GM10248 (cell line): ENCODE data around the gene GRAMD1B.
"Not testable (repeated sequence)": the region's sequence is repeated elsewhere in the genome, so short reads cannot be mapped to it uniquely, and the experiment has no call there.

Experiments
- CTCF ChIA-PET: fragments of 300-600 bp; sonication (Branson Sonifier 250); formaldehyde crosslinking; extraction: SDS; loops from one replicate; lab custom pipeline; 2021; ENCODE audit warnings: antibody characterized with exemption; lab: Yijun Ruan, JAX
- POLR2A ChIA-PET: fragments of 350-650 bp; sonication (Branson Sonifier 250); formaldehyde crosslinking; extraction: SDS; loops from one replicate; lab custom pipeline; 2020; ENCODE audit warnings: antibody characterized with exemption; lab: Yijun Ruan, JAX
- DNase-seq: peaks from one replicate; pipeline ENCODE4 v3.0.0; 2012; ENCODE audit errors: extremely low spot score
- TF ChIP-seq, protein P1 (sequence below): IDR thresholded peaks from 2 replicates; pipeline ENCODE4 v1.5.1; 2012; ENCODE audit warnings: mild to moderate bottlenecking, low read depth; ENCODE audit errors: extremely low read depth, missing control alignments, control extremely low read depth

Gene GRAMD1B

DNA sequence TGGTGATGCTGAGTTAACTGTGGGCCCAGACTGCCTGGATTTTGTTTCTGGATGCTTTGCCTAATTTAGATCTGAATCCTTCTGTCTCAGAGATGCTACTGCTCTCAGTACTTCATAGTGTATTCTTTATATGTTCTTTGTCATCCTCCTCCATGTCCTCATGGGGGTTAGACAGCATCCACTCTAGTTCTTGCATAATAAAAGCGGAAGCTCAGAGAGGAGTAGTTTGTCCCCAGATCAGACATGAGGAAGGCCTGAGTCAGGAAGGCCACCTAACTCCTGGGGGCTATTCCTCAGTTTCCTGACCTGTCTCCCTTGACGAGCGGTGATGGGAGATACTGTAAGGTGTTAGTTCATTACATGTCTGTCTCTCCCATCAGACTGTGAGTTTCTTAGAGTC lies 134.2 kb downstream of the GRAMD1B start:
- ChIA-PET POLR2A (no interaction called here), CTCF (interaction anchor here (1.4 to 4.6 kb wide), 3 partner anchors 9 to 16 kb away, joined by 4 to 35 read pairs (median 5); no protein-coding TSS in a partner anchor)
- TF ChIP-seq, protein P1, sequence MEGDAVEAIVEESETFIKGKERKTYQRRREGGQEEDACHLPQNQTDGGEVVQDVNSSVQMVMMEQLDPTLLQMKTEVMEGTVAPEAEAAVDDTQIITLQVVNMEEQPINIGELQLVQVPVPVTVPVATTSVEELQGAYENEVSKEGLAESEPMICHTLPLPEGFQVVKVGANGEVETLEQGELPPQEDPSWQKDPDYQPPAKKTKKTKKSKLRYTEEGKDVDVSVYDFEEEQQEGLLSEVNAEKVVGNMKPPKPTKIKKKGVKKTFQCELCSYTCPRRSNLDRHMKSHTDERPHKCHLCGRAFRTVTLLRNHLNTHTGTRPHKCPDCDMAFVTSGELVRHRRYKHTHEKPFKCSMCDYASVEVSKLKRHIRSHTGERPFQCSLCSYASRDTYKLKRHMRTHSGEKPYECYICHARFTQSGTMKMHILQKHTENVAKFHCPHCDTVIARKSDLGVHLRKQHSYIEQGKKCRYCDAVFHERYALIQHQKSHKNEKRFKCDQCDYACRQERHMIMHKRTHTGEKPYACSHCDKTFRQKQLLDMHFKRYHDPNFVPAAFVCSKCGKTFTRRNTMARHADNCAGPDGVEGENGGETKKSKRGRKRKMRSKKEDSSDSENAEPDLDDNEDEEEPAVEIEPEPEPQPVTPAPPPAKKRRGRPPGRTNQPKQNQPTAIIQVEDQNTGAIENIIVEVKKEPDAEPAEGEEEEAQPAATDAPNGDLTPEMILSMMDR = no peak
- DNase-seq = no peak

DNA sequence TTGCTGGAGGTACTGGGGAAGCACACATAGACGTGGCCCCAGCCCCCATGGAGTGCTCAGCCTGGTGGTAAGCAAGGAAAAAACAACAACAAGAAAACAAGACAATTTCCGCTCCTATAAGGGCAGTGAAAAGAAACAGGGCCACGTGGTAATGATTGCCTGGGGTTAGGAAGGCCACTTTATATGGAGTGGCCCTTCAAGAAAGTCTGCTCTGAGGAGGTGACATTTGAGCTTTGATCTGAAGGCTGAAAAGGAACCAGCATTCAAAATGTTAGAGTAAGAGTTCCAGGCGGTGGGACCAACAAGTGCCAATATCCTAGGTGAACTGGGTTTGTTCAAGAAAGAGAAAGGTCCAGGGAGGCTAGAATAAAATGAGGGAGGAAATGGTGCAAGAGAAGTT lies 136.8 kb downstream of the GRAMD1B start:
- TF ChIP-seq, protein P1 = no peak
- ChIA-PET CTCF (interaction anchor here (0.6 to 4.6 kb wide), 4 partner anchors 10 to 403 kb away, joined by 3 to 35 read pairs (median 6); no protein-coding TSS in a partner anchor), POLR2A (no interaction called here)
- DNase-seq = no peak

DNA sequence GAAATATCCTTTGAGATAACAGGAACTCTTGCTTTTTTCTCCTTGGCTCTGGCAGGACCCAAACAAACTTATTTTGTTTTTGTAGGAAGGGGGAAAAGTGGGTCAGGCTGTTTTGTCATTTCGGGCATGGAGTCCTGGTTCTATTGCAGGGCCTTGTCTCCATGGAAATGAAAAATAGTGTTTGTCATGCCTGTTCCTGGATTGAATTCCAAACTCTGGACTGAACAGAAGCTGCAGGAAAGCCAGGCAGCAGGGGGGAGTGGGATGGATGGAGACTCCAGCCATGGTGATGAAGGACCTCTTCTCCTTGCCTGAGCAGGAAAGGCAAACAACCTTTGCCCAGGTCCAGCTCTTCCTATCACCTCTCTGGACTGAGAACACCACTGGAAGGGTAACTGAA lies 137.4 kb downstream of the GRAMD1B start:
- DNase-seq = no peak
- TF ChIP-seq, protein P1 = no peak
- POLR2A ChIA-PET = no interaction called here
- CTCF ChIA-PET = interaction anchor here (1.4 to 5.2 kb wide), 5 partner anchors 9 to 14 kb away, joined by 4 to 38 read pairs (median 9); no protein-coding TSS in a partner anchor

DNA sequence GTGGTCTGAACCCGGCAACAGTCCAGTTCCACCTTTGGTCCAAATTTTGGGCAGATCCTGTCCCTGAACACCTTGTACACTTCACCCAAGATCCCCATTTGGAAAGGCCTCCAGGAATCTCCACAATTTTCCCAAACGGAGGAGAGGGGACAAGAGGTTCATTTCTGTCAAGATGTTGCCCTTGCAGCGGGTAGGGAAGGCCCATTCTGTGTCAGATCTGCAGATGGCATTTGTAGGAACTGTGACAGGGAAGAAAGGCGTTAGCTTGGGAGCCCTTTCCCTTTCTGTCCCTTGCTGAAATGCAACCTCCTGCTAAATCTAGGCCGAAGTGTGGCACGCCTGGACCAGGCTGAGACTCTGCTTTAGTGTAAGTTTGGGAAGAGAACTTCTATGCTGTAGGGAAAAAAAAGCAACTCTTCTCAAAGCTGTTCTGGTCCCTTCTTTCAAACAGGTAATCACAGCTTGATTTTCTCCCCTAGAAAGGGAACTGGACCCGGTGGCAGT lies 138.3 kb downstream of the GRAMD1B start:
- POLR2A ChIA-PET = no interaction called here
- no peak for DNase-seq
- TF ChIP-seq, protein P1 = no peak
- CTCF ChIA-PET = interaction anchor here (0.8 to 5.2 kb wide), 7 partner anchors 8 to 57 kb away, joined by 3 to 38 read pairs (median 5); no protein-coding TSS in a partner anchor

DNA sequence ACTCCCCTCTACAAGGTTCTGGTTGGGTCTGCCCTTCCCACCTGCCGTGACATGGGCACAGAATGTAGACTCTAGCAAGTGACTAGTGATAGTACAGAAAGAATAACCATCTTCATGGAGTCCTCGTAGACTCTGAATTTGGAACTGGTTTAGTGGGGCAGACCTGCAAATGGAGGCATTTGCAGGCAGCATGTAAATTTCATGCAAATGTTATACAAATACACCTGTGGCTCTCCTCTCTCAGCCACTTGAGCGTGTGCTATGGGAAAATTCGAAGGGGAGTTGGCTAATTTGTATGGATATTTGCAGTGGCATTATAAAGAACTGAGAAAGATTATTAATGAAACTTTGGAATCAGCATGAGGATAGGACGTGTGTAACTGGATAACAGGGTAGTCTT lies 139.3 kb downstream of the GRAMD1B start:
- DNase-seq = no peak
- CTCF ChIA-PET = interaction anchor here (1.5 to 5.2 kb wide), 3 partner anchors 11 to 58 kb away, joined by 5 to 38 read pairs (median 7); no protein-coding TSS in a partner anchor
- TF ChIP-seq, protein P1 = no peak
- POLR2A ChIA-PET = no interaction called here

DNA sequence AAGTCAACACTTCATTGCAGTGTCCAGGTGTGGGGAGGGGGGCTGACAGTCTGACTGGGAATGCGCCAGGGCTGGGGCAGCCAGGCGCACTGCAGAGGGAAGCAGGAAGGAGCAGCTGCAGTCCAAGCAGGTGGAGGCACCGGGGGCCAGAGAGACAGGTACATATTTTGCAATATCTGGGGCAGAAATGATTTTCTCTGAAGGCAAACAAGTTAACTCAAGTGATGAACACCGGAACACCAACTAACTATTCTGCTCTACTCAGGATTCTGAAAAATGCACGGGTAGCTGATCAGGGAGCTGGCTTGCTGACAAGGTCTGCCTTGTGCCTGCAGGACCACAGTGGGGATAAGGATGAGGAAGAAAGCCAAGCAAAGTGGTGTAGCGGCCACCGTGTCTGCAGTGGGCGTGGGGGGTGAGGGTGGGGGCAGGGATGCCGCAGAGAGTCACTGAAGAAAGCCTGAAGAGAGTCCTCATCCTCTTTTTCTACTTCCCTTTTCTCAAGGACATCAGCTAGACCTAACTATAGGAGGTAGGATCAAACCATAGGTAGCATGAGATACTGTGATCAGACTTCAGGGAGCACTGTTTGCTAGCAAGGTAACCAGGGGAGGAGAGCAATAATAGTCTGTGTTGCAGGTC lies 141.0 kb downstream of the GRAMD1B start:
- ChIA-PET CTCF (interaction anchor here (0.9 to 5.2 kb wide), 4 partner anchors 9 to 136 kb away, joined by 3 to 38 read pairs (median 10); no protein-coding TSS in a partner anchor), POLR2A (no interaction called here)
- TF ChIP-seq, protein P1 = no peak
- no peak for DNase-seq

DNA sequence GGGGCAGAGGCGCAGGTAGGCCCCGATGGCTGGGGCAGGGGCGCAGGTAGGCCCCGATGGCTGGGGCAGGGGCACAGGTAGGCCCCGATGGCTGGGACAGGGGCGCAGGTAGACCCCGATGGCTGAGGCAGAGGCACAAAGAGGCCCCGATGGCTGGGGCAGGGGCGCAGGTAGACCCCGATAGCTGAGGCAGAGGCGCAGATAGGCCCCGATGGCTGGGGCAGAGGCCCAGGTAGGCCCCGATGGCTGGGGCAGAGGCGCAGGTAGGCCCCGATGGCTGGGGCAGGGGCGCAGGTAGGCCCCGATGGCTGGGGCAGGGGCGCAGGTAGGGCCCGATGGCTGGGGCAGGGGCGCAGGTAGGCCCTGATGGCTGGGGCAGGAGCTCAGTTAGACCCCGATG lies 142.7 kb downstream of the GRAMD1B start:
- DNase-seq, POLR2A ChIA-PET: not testable (repeated sequence)
- CTCF ChIA-PET = interaction anchor here (0.8 to 5.2 kb wide), 5 partner anchors 7 to 135 kb away, joined by 4 to 38 read pairs (median 9); no protein-coding TSS in a partner anchor
